ENCODE data around the gene SCYL3. TPM values are rescaled to one million over a fixed set of nuclear protein-coding genes. Genes with fewer than 3 reads are reported as not detected.

Gene SCYL3
- polyA plus RNA-seq, 1 of the 3 experiments (the other 2 are of a cell fraction), result 5.9 TPM

GRCh38 chr1:169884634-169885033 lies 9.1 kb downstream of the SCYL3 start:
- H3K79me2 ChIP-seq (ENCODE audit: insufficient read depth), result peaks cover 72% of the 10 kb centered on the region

GRCh38 chr1:169882039-169882511 lies 11.6 kb downstream of the SCYL3 start:
- Histone ChIP-seq H3K9ac (no peak overlapping the region), H3K27me3 (ENCODE audit: insufficient read depth) (no peaks in the 10 kb centered on the region), H3K79me2 (ENCODE audit: insufficient read depth) (peaks cover 61% of the 10 kb centered on the region), H3K4me1 (ENCODE audit: control insufficient read depth in 1 of 2, insufficient read depth in 2 of 2, low read depth in 1 of 2, low read length in 1 of 2) (peaks cover 4 to 34% of the 10 kb centered on the region in 2 experiments; a peak in 3 of 4 replicates), H3K4me2 (no peak overlapping the region), H3F3A (replicated peaks; ENCODE audit: insufficient read depth) (peaks cover 25% of the 10 kb centered on the region), H3K4me3 (ENCODE audit: low read depth in 2 of 2, low read length in 1 of 2) (no peak overlapping the region), H3K36me3 (replicated peaks in 1 of 2; ENCODE audit: control insufficient read depth in 1 of 2, insufficient read depth in 2 of 2, low read length in 1 of 2) (peaks cover 29 to 43% of the 10 kb centered on the region in 2 experiments), H3K27ac (ENCODE audit: low read depth in 2 of 2, low read length in 1 of 2) (no peak overlapping the region), H2AFZ (ENCODE audit: low read depth) (no peak overlapping the region), H3K9me3 (no peaks in the 10 kb centered on the region), H3K9me2 (no peaks in the 10 kb centered on the region), H4K20me1 (ENCODE audit: insufficient read depth) (peaks cover 4% of the 10 kb centered on the region; the same call in 1 of the 2 replicates)
- TF ChIP-seq JUND (IDR thresholded peaks at IDR 0.05) (no peak), RXRA (IDR thresholded peaks at IDR 0.05; ENCODE audit: borderline replicate concordance, low read depth) (no peak), GATA2 (CRISPR knock-in tag; IDR thresholded peaks at IDR 0.05) (no peak), ZBTB33 (IDR thresholded peaks at IDR 0.05; ENCODE audit: borderline replicate concordance, low read depth) (no peak), YY1 (IDR thresholded peaks at IDR 0.05; ENCODE audit: low read depth) (no peak), RCOR1 (IDR thresholded peaks at IDR 0.05; ENCODE audit: low read length) (no peak), FOXM1 (IDR thresholded peaks at IDR 0.05; ENCODE audit: low read depth) (no peak), TAF1 (IDR thresholded peaks at IDR 0.05; ENCODE audit: borderline replicate concordance, low read depth, low read length) (no peak), RFX5 (IDR thresholded peaks at IDR 0.05; ENCODE audit: low read length) (no peak), NFIC (IDR thresholded peaks at IDR 0.05; ENCODE audit: borderline replicate concordance) (no peak), FOXJ3 (CRISPR knock-in tag; IDR thresholded peaks at IDR 0.05) (no peak)
- TF ChIP-seq, protein P1, sequence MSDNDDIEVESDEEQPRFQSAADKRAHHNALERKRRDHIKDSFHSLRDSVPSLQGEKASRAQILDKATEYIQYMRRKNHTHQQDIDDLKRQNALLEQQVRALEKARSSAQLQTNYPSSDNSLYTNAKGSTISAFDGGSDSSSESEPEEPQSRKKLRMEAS (IDR thresholded peaks at IDR 0.05; ENCODE audit: low read depth), result no peak
- POLR2A ChIA-PET, result no interaction called here
- WGBS (ENCODE audit: low lambda C conversion rate), result 100% methylated on average over 8 of the region's 20 CpGs
- DNase-seq, result no peak
- CTCF ChIA-PET, result interaction anchor here (1.8 kb wide), 1 partner anchor 47 kb away, joined by 4 read pairs; no protein-coding TSS in a partner anchor

More at GRCh38 chr1:169884634-169885033, 9.1 kb downstream of the SCYL3 start:
- no peaks in the 10 kb centered on the region for H3K9me2 ChIP-seq
- DNase-seq, result no peak
- no peaks in the 10 kb centered on the region for H3K9me3 ChIP-seq
- peaks cover 11% of the 10 kb centered on the region for H3F3A ChIP-seq (replicated peaks; ENCODE audit: insufficient read depth)
- H3K4me2 ChIP-seq, result no peak overlapping the region
- no peak overlapping the region for H3K9ac ChIP-seq
- H3K27me3 ChIP-seq (ENCODE audit: insufficient read depth), result no peaks in the 10 kb centered on the region
- CTCF ChIA-PET, result no interaction called here
- TF ChIP-seq CHD2 (IDR thresholded peaks at IDR 0.05; ENCODE audit: low read length, partially characterized antibody) (no peak), RAD21 (IDR thresholded peaks at IDR 0.05; ENCODE audit: low read length) (no peak), NRF1 (IDR thresholded peaks at IDR 0.05; ENCODE audit: low read depth, low read length) (no peak), SIN3A (IDR thresholded peaks at IDR 0.05; ENCODE audit: borderline replicate concordance, low read depth, low read length) (no peak), SMC3 (IDR thresholded peaks at IDR 0.05; ENCODE audit: low read depth, low read length) (no peak), RXRA (IDR thresholded peaks at IDR 0.05; ENCODE audit: borderline replicate concordance, low read depth) (no peak), POLR2AphosphoS5 (IDR thresholded peaks at IDR 0.05; ENCODE audit: low read depth, low read length) (no peak), TCF12 (IDR thresholded peaks at IDR 0.05) (no peak), USF2 (IDR thresholded peaks at IDR 0.05; ENCODE audit: borderline replicate concordance, low read depth, low read length) (no peak), RFX5 (IDR thresholded peaks at IDR 0.05; ENCODE audit: low read length) (no peak), YY1 (IDR thresholded peaks at IDR 0.05; ENCODE audit: low read depth) (no peak), GATA2 (CRISPR knock-in tag; IDR thresholded peaks at IDR 0.05) (no peak), MEF2A (IDR thresholded peaks at IDR 0.05; ENCODE audit: borderline replicate concordance, low read depth) (no peak)
- TF ChIP-seq, protein P1 (IDR thresholded peaks at IDR 0.05; ENCODE audit: low read depth), result no peak
- TF ChIP-seq, protein P2, sequence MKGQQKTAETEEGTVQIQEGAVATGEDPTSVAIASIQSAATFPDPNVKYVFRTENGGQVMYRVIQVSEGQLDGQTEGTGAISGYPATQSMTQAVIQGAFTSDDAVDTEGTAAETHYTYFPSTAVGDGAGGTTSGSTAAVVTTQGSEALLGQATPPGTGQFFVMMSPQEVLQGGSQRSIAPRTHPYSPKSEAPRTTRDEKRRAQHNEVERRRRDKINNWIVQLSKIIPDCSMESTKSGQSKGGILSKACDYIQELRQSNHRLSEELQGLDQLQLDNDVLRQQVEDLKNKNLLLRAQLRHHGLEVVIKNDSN (IDR thresholded peaks at IDR 0.05; ENCODE audit: borderline replicate concordance, low read depth), result no peak
- H3K27ac ChIP-seq (ENCODE audit: low read depth in 2 of 2, low read length in 1 of 2), result peak overlapping the region in 1 of 2 experiments; percentile 34; a peak in 1 of 4 replicates
- H3K36me3 ChIP-seq (replicated peaks in 1 of 2; ENCODE audit: control insufficient read depth in 1 of 2, insufficient read depth in 2 of 2, low read length in 1 of 2), result peaks cover 43 to 54% of the 10 kb centered on the region in 2 experiments
- POLR2A ChIA-PET, result no interaction called here
- H3K4me3 ChIP-seq (ENCODE audit: low read depth in 2 of 2, low read length in 1 of 2), result no peak overlapping the region
- H2AFZ ChIP-seq (ENCODE audit: low read depth), result no peak overlapping the region
- H3K4me1 ChIP-seq (ENCODE audit: control insufficient read depth in 1 of 2, insufficient read depth in 2 of 2, low read depth in 1 of 2, low read length in 1 of 2), result peaks cover 4 to 14% of the 10 kb centered on the region in 2 experiments; a peak in 2 of 4 replicates
- peaks cover 4% of the 10 kb centered on the region; the same call in 1 of the 2 replicates for H4K20me1 ChIP-seq (ENCODE audit: insufficient read depth)

All from SK-N-SH (cell line).